Transverse colon (tissue), 4 donors: ENCODE data around the gene GAB3. TPM values are rescaled to one million over a fixed set of nuclear protein-coding genes. Genes with fewer than 3 reads are reported as not detected.
A peak's percentile ranks its signal among the peaks of the same experiment; 100 is the strongest.

Source experiments
- DNase-seq: peaks from one replicate; pipeline ENCODE4 v3.0.0-alpha.2; 2019
- H3K27ac ChIP-seq, 4 donors: fragments of 200-600 bp; sonication (generic); 2 replicates each; pipeline ENCODE4 v1.5.1; 2016 to 2018; ENCODE audit warnings: inconsistent platforms in 4 of 4
- H3K27me3 ChIP-seq: fragments of 200-600 bp; sonication (generic); 2 replicates; pipeline ENCODE4 v1.5.1; 2017; ENCODE audit warnings: inconsistent platforms
- H3K36me3 ChIP-seq, 4 donors: fragments of 200-600 bp; sonication (generic); 2 replicates each; pipeline ENCODE4 v1.5.1; 2017 to 2019; ENCODE audit warnings: inconsistent platforms in 4 of 4
- H3K4me1 ChIP-seq, 4 donors: fragments of 200-600 bp; sonication (generic); 2 replicates each; pipeline ENCODE4 v1.5.1; 2017 to 2020; ENCODE audit warnings: inconsistent platforms in 4 of 4
- H3K4me3 ChIP-seq, 4 donors: fragments of 200-600 bp; sonication (generic); 1 replicate in 1 of 4; 2 replicates in 3 of 4; pipeline versions ENCODE4 v1.5.1 to v1.6.1; 2017 to 2019; ENCODE audit warnings: inconsistent platforms in 4 of 4
- H3K9me3 ChIP-seq, 2 donors: fragments of 200-600 bp; sonication (generic); 2 replicates each; pipeline ENCODE4 v1.5.1; 2017 to 2019; ENCODE audit warnings: inconsistent platforms in 2 of 2
- CTCF ChIP-seq, 5 experiments: fragments of 200-600 bp in 3 of 5; fragments of 450-650 bp in 2 of 5; sonication (generic) in 3 of 5; IDR thresholded peaks; 1 replicate in 2 of 5; 2 replicates in 3 of 5; pipeline ENCODE4 v1.5.1; 2016 to 2017; ENCODE audit warnings: antibody characterized with exemption in 5 of 5, inconsistent platforms in 3 of 5, mild to moderate bottlenecking in 2 of 5, moderate library complexity in 1 of 5
- EP300 ChIP-seq: sonication (generic); formaldehyde crosslinking; IDR thresholded peaks from one replicate; pipeline ENCODE4 v1.6.1; 2017; ENCODE audit warnings: antibody characterized with exemption, low read depth
- POLR2A ChIP-seq: fragments of 450-650 bp; IDR thresholded peaks from one replicate; pipeline ENCODE4 v1.6.1; 2016; ENCODE audit warnings: antibody characterized with exemption, mild to moderate bottlenecking, moderate library complexity
- POLR2AphosphoS5 ChIP-seq, 3 donors: sonication (generic); formaldehyde crosslinking; IDR thresholded peaks; one replicate each; pipeline ENCODE4 v1.6.1; 2016; ENCODE audit warnings: antibody characterized with exemption in 3 of 3
- WGBS, 2 donors: methylation state at CpG; one replicate each; pipeline ENCODE4 v1.1.5; 2018; ENCODE audit warnings: low coverage in 1 of 2; 5-methylcytosine and 5-hydroxymethylcytosine counted together
- in situ Hi-C, 4 donors: fragments of 200-750 bp; cut with MboI; loops; one replicate each; pipeline versions ENCODE4 v1.15.0 to v1.15.1; 2017; ENCODE audit warnings: low sequenced_read_pairs in 3 of 4, low pct_ligation_motif_present in 1 of 4, low pct_unique_long_range_greater_than_20kb in 1 of 4
- intact Hi-C: fragments of 100-400 bp; cut with DNase I; formaldehyde crosslinking; loops from one replicate; pipeline ENCODE4 v1.15.1; 2023; ENCODE audit warnings: low total_unique reads
- total RNA-seq, 4 donors: library from RNA; depleted of rRNA; stranded (reverse); fragments of >200 nt; gene quantifications; one replicate each; pipeline ENCODE4 v1.1.0, GENCODE V29; 2016

Gene GAB3
- total RNA-seq, 4 donors from 2014 or later: 0.37 to 4.4 (median 3.0) TPM

GRCh38 chrX:154717824-154718223 lies 33.1 kb downstream of the GAB3 start:
- no peak for TF ChIP-seq POLR2AphosphoS5 (IDR thresholded peaks at IDR 0.05)
- TF ChIP-seq POLR2A: no peak
- TF ChIP-seq CTCF (IDR thresholded peaks at IDR 0.05): no peak
- no peak for TF ChIP-seq EP300
- Histone ChIP-seq H3K27me3 (no peaks in the 10 kb centered on the region), H3K9me3 (no peaks in the 10 kb centered on the region), H3K4me1 (no peaks in the 10 kb centered on the region), H3K36me3 (no peaks in the 10 kb centered on the region), H3K27ac (peak overlapping the region in 3 of 4 donors; percentile 34 to 41 (median 38)), H3K4me3 (no peak overlapping the region)
- peak; percentile 26 for DNase-seq
- 55% methylated on average over 7 of the region's 7 CpGs; no CpG with 5 or more reads in 1 of the 2 donors for WGBS, 2 donors
- intact Hi-C loops (no loop called here), in situ Hi-C loops (no loop called here)

GRCh38 chrX:154715825-154716224 lies 35.1 kb downstream of the GAB3 start:
- H3K36me3 ChIP-seq: no peaks in the 10 kb centered on the region
- H3K4me3 ChIP-seq: no peak overlapping the region
- no peaks in the 10 kb centered on the region for H3K9me3 ChIP-seq
- H3K27me3 ChIP-seq: no peaks in the 10 kb centered on the region
- intact Hi-C loops (no loop called here), in situ Hi-C loops (no loop called here)
- 82% methylated on average over 5 of the region's 5 CpGs; no CpG with 5 or more reads in 1 of the 2 donors for WGBS, 2 donors
- TF ChIP-seq POLR2A (no peak), CTCF (IDR thresholded peaks at IDR 0.05) (no peak)
- no peak for DNase-seq
- H3K4me1 ChIP-seq: no peaks in the 10 kb centered on the region
- no peak overlapping the region for H3K27ac ChIP-seq

DNA sequence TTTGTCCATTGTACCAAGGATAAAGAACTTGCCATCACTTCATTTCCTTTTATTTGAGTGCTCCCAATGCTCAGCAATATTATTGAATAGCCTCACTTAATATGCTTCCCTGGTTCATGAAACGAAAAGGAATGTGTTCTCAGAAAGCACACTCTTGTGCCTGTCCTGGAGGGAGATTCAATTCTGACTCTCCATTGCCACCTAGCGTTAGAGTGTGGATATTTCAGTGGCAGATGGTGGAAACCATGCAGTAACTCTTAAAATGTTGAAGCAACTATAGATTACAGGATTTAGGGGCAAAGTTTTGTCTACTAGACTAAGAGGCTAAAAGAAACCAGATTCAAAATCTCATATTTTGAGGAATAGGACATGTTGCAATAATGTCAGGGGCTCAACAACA lies 36.0 kb downstream of the GAB3 start:
- no peaks in the 10 kb centered on the region for H3K27me3 ChIP-seq
- TF ChIP-seq EP300 (no peak), CTCF (IDR thresholded peaks at IDR 0.05) (peak; percentile 58 to 78 (median 60)), POLR2AphosphoS5 (IDR thresholded peaks at IDR 0.05) (no peak), POLR2A (no peak)
- H3K4me1 ChIP-seq: no peaks in the 10 kb centered on the region
- 0 to 4% methylated on average over 1 to 2 of the region's 2 CpGs for WGBS, 2 donors
- H3K4me3 ChIP-seq: no peak overlapping the region
- intact Hi-C loops (no loop called here), in situ Hi-C loops (no loop called here)
- H3K36me3 ChIP-seq: no peaks in the 10 kb centered on the region
- H3K9me3 ChIP-seq: no peaks in the 10 kb centered on the region
- no peak overlapping the region for H3K27ac ChIP-seq
- DNase-seq: peak; percentile 33

- H3K9me3 ChIP-seq: no peaks in the 10 kb centered on the region
- intact Hi-C loops: no loop called here
- H3K36me3 ChIP-seq: no peaks in the 10 kb centered on the region
- in situ Hi-C loops: no loop called here
- DNase-seq: no peak
- H3K27me3 ChIP-seq: no peaks in the 10 kb centered on the region
- 70% methylated on average over 7 of the region's 7 CpGs; no CpG with 5 or more reads in 1 of the 2 donors for WGBS, 2 donors
- peak overlapping the region in 1 of 4 donors; percentile 5 for H3K27ac ChIP-seq
- no peak overlapping the region for H3K4me3 ChIP-seq
- TF ChIP-seq CTCF (IDR thresholded peaks at IDR 0.05) (no peak), EP300 (no peak)
- no peaks in the 10 kb centered on the region for H3K4me1 ChIP-seq
Observed at GRCh38 chrX:154712781-154713740, 37.8 kb downstream of the GAB3 start.
